T-helper 17 cell (primary cell): Measurements from ENCODE around the gene PRR13. TPM values are rescaled to one million over a fixed set of nuclear protein-coding genes. Genes with fewer than 3 reads are reported as not detected.
"Not testable (repeated sequence)": the region's sequence is repeated elsewhere in the genome, so short reads cannot be mapped to it uniquely, and the experiment has no call there.

Experiments used
- ATAC-seq: fragments of 150-1000 bp; cut with Tn5 transposase; 2 replicates; pipeline ENCODE4 v1.10.0; 2021; ENCODE audit warnings: mild to moderate bottlenecking, moderate library complexity
- DNase-seq, 3 donors: peaks; one replicate each; pipeline versions ENCODE4 v3.0.0 to v3.0.0-alpha.2; 2020 to 2021
- H3K9me3 ChIP-seq: one replicate; pipeline ENCODE4 v1.7.0; 2013; ENCODE audit warnings: low read length, mild to moderate bottlenecking; ENCODE audit not compliant: control insufficient read depth, poor library complexity, severe bottlenecking
- H3K27ac Mint-ChIP-seq: one replicate; pipeline ENCODE4 v1.8.0; 2022; ENCODE audit warnings: mild to moderate bottlenecking, moderate library complexity, mixed read lengths
- H3K27me3 Mint-ChIP-seq: one replicate; pipeline ENCODE4 v1.8.0; 2022; ENCODE audit warnings: mixed read lengths
- H3K36me3 Mint-ChIP-seq: one replicate; pipeline ENCODE4 v1.8.0; 2022; ENCODE audit warnings: low read depth, mixed read lengths
- H3K4me1 Mint-ChIP-seq: one replicate; pipeline ENCODE4 v1.8.0; 2022; ENCODE audit warnings: mild to moderate bottlenecking, mixed read lengths
- H3K4me3 Mint-ChIP-seq: one replicate; pipeline ENCODE4 v1.8.0; 2022; ENCODE audit warnings: mild to moderate bottlenecking, moderate library complexity, mixed read lengths
- total RNA-seq, 4 donors: library from RNA in 2 of 4; stranded (reverse) in 2 of 4; gene quantifications; one replicate each; pipeline ENCODE4 v1.2.3 and lab custom pipeline; 2022 to 2026

The PRR13 gene
- total RNA-seq (100 to 1,000 TPM; 168 to 188 TPM), total RNA-seq (lab: John Stamatoyannopoulos, UW) (33.6 to 34.4 reads per million in 2 donors)

GRCh38 chr12:53441040-53441833, at the start of gene PRR13:
Gene PRR13, plus strand, starts transcription at chr12:53441734. Its CDS starts 981 bp downstream, at chr12:53442715.
- Mint-ChIP-seq H3K27me3 (no peaks in the 10 kb centered on the region), H3K27ac (peak within 1 kb of the TSS; percentile 93), H3K36me3 (no peaks in the 10 kb centered on the region), H3K4me1 (peaks cover 28% of the 10 kb centered on the region), H3K4me3 (peak within 1 kb of the TSS; percentile 98)
- peak; percentile 94 to 98 (median 97) for DNase-seq
- peak; percentile 99 for ATAC-seq
- no peaks in the 10 kb centered on the region for H3K9me3 ChIP-seq

GRCh38 chr12:53399896-53400295, 41.6 kb upstream of the PRR13 start:
- DNase-seq, result no peak
- Mint-ChIP-seq H3K27me3 (no peaks in the 10 kb centered on the region), H3K36me3 (no peaks in the 10 kb centered on the region), H3K4me3 (no peak overlapping the region), H3K4me1 (peaks cover 12% of the 10 kb centered on the region), H3K27ac (peak overlapping the region; percentile 19)
- H3K9me3 ChIP-seq, result no peaks in the 10 kb centered on the region
- no peak for ATAC-seq

GRCh38 chr12:53402351-53402750, 39.2 kb upstream of the PRR13 start:
- not testable (repeated sequence) for H3K4me3 Mint-ChIP-seq, H3K4me1 Mint-ChIP-seq, H3K27ac Mint-ChIP-seq, H3K27me3 Mint-ChIP-seq, H3K9me3 ChIP-seq, DNase-seq, ATAC-seq, H3K36me3 Mint-ChIP-seq

GRCh38 chr12:53402871-53403270, 38.7 kb upstream of the PRR13 start:
- no peak for ATAC-seq
- Mint-ChIP-seq H3K4me1 (peaks cover 9% of the 10 kb centered on the region), H3K27ac (no peak overlapping the region), H3K4me3 (no peak overlapping the region), H3K27me3 (no peaks in the 10 kb centered on the region), H3K36me3 (no peaks in the 10 kb centered on the region)
- no peak for DNase-seq
- H3K9me3 ChIP-seq, result no peaks in the 10 kb centered on the region

- Mint-ChIP-seq H3K4me1 (peaks cover 21% of the 10 kb centered on the region), H3K36me3 (peaks cover 9% of the 10 kb centered on the region), H3K4me3 (no peak overlapping the region), H3K27me3 (no peaks in the 10 kb centered on the region), H3K27ac (no peak overlapping the region)
- ATAC-seq, result no peak
- no peak for DNase-seq
- H3K9me3 ChIP-seq, result no peaks in the 10 kb centered on the region
Measured at GRCh38 chr12:53410951-53411350, 30.6 kb upstream of the PRR13 start.

GRCh38 chr12:53413485-53414204, 27.9 kb upstream of the PRR13 start:
- no peak for DNase-seq
- Mint-ChIP-seq H3K27me3 (no peaks in the 10 kb centered on the region), H3K4me3 (no peak overlapping the region), H3K4me1 (peaks cover 34% of the 10 kb centered on the region), H3K36me3 (peaks cover 9% of the 10 kb centered on the region), H3K27ac (peak overlapping the region; percentile 90)
- no peak for ATAC-seq
- H3K9me3 ChIP-seq, result no peaks in the 10 kb centered on the region

GRCh38 chr12:53414756-53415417, 26.6 kb upstream of the PRR13 start:
- peaks cover 5% of the 10 kb centered on the region for H3K36me3 Mint-ChIP-seq
- H3K9me3 ChIP-seq, result no peaks in the 10 kb centered on the region
- ATAC-seq (no peak), DNase-seq (no peak)
- no peak overlapping the region for H3K4me3 Mint-ChIP-seq
- H3K27me3 Mint-ChIP-seq, result no peaks in the 10 kb centered on the region
- H3K4me1 Mint-ChIP-seq, result peaks cover 37% of the 10 kb centered on the region
- peak overlapping the region; percentile 27 for H3K27ac Mint-ChIP-seq

GRCh38 chr12:53415752-53416389, 25.7 kb upstream of the PRR13 start:
- not testable (repeated sequence) for H3K9me3 ChIP-seq, H3K27me3 Mint-ChIP-seq, H3K4me3 Mint-ChIP-seq, DNase-seq, H3K36me3 Mint-ChIP-seq, ATAC-seq
- peaks cover 37% of the 10 kb centered on the region for H3K4me1 Mint-ChIP-seq
- peak overlapping the region; percentile 41 for H3K27ac Mint-ChIP-seq

- H3K4me3 Mint-ChIP-seq, H3K9me3 ChIP-seq, H3K27ac Mint-ChIP-seq, ATAC-seq, DNase-seq, H3K27me3 Mint-ChIP-seq, H3K36me3 Mint-ChIP-seq: not testable (repeated sequence)
- H3K4me1 Mint-ChIP-seq, result peaks cover 32% of the 10 kb centered on the region
Measured at GRCh38 chr12:53417291-53417816, 24.2 kb upstream of the PRR13 start.

GRCh38 chr12:53418221-53418620, 23.3 kb upstream of the PRR13 start:
- Mint-ChIP-seq H3K36me3 (no peaks in the 10 kb centered on the region), H3K27ac (no peak overlapping the region), H3K4me1 (peaks cover 25% of the 10 kb centered on the region), H3K27me3 (no peaks in the 10 kb centered on the region), H3K4me3 (no peak overlapping the region)
- no peak for ATAC-seq
- H3K9me3 ChIP-seq, result no peaks in the 10 kb centered on the region
- DNase-seq, result no peak

GRCh38 chr12:53419756-53420155, 21.8 kb upstream of the PRR13 start:
- no peaks in the 10 kb centered on the region for H3K27me3 Mint-ChIP-seq
- DNase-seq (no peak), ATAC-seq (no peak)
- no peak overlapping the region for H3K4me3 Mint-ChIP-seq
- H3K9me3 ChIP-seq, result no peaks in the 10 kb centered on the region
- peaks cover 24% of the 10 kb centered on the region for H3K4me1 Mint-ChIP-seq
- H3K36me3 Mint-ChIP-seq, result no peaks in the 10 kb centered on the region
- H3K27ac Mint-ChIP-seq, result peak overlapping the region; percentile 79

GRCh38 chr12:53422247-53422646, 19.3 kb upstream of the PRR13 start:
- not testable (repeated sequence) for H3K9me3 ChIP-seq, H3K27ac Mint-ChIP-seq, H3K27me3 Mint-ChIP-seq, DNase-seq, H3K4me3 Mint-ChIP-seq, ATAC-seq, H3K36me3 Mint-ChIP-seq
- peaks cover 19% of the 10 kb centered on the region for H3K4me1 Mint-ChIP-seq

GRCh38 chr12:53423597-53423996, 17.9 kb upstream of the PRR13 start, which contains the start of gene AMHR2:
Gene AMHR2, plus strand, starts transcription at chr12:53423855. Its CDS starts 80 bp downstream, at chr12:53423935.
- ATAC-seq, result no peak
- H3K27ac Mint-ChIP-seq, result no peak within 1 kb of the TSS

More at GRCh38 chr12:53423597-53423996, 17.9 kb upstream of the PRR13 start, which contains the start of gene AMHR2:
- DNase-seq, result no peak
- no peaks in the 10 kb centered on the region for H3K9me3 ChIP-seq
- Mint-ChIP-seq H3K36me3 (no peaks in the 10 kb centered on the region), H3K4me1 (peaks cover 15% of the 10 kb centered on the region), H3K4me3 (no peak within 1 kb of the TSS), H3K27me3 (no peaks in the 10 kb centered on the region)
